ENCODE measurements around the gene FBXL19. TPM values are rescaled to one million over a fixed set of nuclear protein-coding genes. Genes with fewer than 3 reads are reported as not detected.

The FBXL19 gene
- total RNA-seq, 2 donors from 2014 or later = 6.4 to 10.1 TPM

- ATAC-seq (no peak), DNase-seq (no peak)
- intact Hi-C loops (cut with DNase I) = no loop called here
These were observed 69.8 kb downstream of the FBXL19 start for GRCh38 chr16:30992931-30993816.

- DNase-seq (no peak), ATAC-seq (no peak)
- intact Hi-C loops (cut with DNase I) = loop anchor here in 1 of 2 donors (5.0 kb wide), 1 partner anchor 36 kb away; the partner anchor contains the start of gene STX4
These were observed 72.6 kb downstream of the FBXL19 start for GRCh38 chr16:30995927-30996323.

- intact Hi-C loops (cut with DNase I) = loop anchor here in 1 of 2 donors (5.0 kb wide), 1 partner anchor 36 kb away; the partner anchor contains the start of gene STX4
- ATAC-seq (peak; percentile 12 to 26), DNase-seq (peak; percentile 59)
These were observed 73.1 kb downstream of the FBXL19 start for GRCh38 chr16:30996324-30996984.

GRCh38 chr16:30996985-30997724 is 73.8 kb downstream of the FBXL19 start:
- ATAC-seq = peak; percentile 94 to 97
- peak; percentile 86 for DNase-seq
- intact Hi-C loops (cut with DNase I) = loop anchor here in 1 of 2 donors (5.0 kb wide), 1 partner anchor 35 kb away; the partner anchor contains the start of gene STX4

GRCh38 chr16:30997725-30998711 is 74.6 kb downstream of the FBXL19 start:
- DNase-seq = no peak
- intact Hi-C loops (cut with DNase I) = loop anchor here in 1 of 2 donors (5.0 kb wide), 1 partner anchor 34 kb away; the partner anchor contains the start of gene STX4
- peak in 1 of 2 donors; percentile 69 for ATAC-seq

Small RNA genes within 50 kb of the gene (microRNA-seq; reads per million reads assigned to microRNA genes)
- gene MIR4519 = 0.20 to 0.82 reads per million in 2 donors
- 0 to 0.27 reads per million in 2 donors for gene MIR762

Other genes starting within 250 kb of the FBXL19 start
- 10 to 100 TPM; 42.3 to 45.9 TPM for gene SRCAP, start 224.4 kb upstream of the FBXL19 start, total RNA-seq
- gene PHKG2, start 175.1 kb upstream of the FBXL19 start, total RNA-seq = 10 to 100 TPM; 17.8 to 18.6 TPM
- 1 to 10 TPM in 1 of 2 donors, under 1 TPM in 1; 0.52 to 1.1 TPM for gene CFAP119, start 161.5 kb upstream of the FBXL19 start, total RNA-seq
- gene RNF40, start 161.2 kb upstream of the FBXL19 start, total RNA-seq = 10 to 100 TPM; 41.2 to 72.1 TPM
- 10 to 100 TPM; 16.6 to 28.3 TPM for gene ZNF629, start 136.4 kb upstream of the FBXL19 start, total RNA-seq
- gene BCL7C, start 29.5 kb upstream of the FBXL19 start, total RNA-seq = 10 to 100 TPM; 20.9 to 27.9 TPM
- gene CTF1, start 27.0 kb upstream of the FBXL19 start, total RNA-seq = 1 to 10 TPM; 6.8 to 7.3 TPM
- gene ORAI3, start 25.5 kb downstream of the FBXL19 start, total RNA-seq = 10 to 100 TPM in 1 of 2 donors, 1 to 10 TPM in 1; 8.8 to 14.2 TPM
- gene SETD1A, start 34.2 kb downstream of the FBXL19 start, total RNA-seq = 10 to 100 TPM in 1 of 2 donors, 1 to 10 TPM in 1; 9.2 to 10.9 TPM
- gene HSD3B7, start 61.6 kb downstream of the FBXL19 start, total RNA-seq = 1 to 10 TPM; 9.8 to 10.0 TPM
- gene STX1B, start 87.1 kb downstream of the FBXL19 start, total RNA-seq = 1 to 10 TPM; 1.1 to 1.2 TPM
- gene STX4, start 110.0 kb downstream of the FBXL19 start, total RNA-seq = 10 to 100 TPM; 45.8 to 53.4 TPM
- gene ZNF668, start 150.7 kb downstream of the FBXL19 start, total RNA-seq = 1 to 10 TPM; 5.5 to 6.6 TPM
- gene ZNF646, start 150.8 kb downstream of the FBXL19 start, total RNA-seq = 1 to 10 TPM; 7.6 to 8.2 TPM
- 1 to 10 TPM in 1 of 2 donors, under 1 TPM in 1; 0.71 to 1.1 TPM for gene PRSS53, start 165.4 kb downstream of the FBXL19 start, total RNA-seq
- gene VKORC1, start 171.2 kb downstream of the FBXL19 start, total RNA-seq = 10 to 100 TPM; 47.1 to 53.2 TPM
- 10 to 100 TPM; 43.4 to 46.4 TPM for gene BCKDK, start 184.8 kb downstream of the FBXL19 start, total RNA-seq
- gene KAT8, start 194.1 kb downstream of the FBXL19 start, total RNA-seq = 10 to 100 TPM; 57.3 to 74.1 TPM
- gene PRSS8, start 212.2 kb downstream of the FBXL19 start, total RNA-seq = under 1 TPM in 1 of 2 donors, not detected in 1; 0.21 TPM
- 1 to 10 TPM; 3.0 to 4.2 TPM for gene PRSS36, start 226.5 kb downstream of the FBXL19 start, total RNA-seq

Measured in left cardiac atrium (tissue), 4 donors.